ENCODE results near the gene VMP1.
"Not testable (repeated sequence)": the region's sequence is repeated elsewhere in the genome, so short reads cannot be mapped to it uniquely, and the experiment has no call there.

VMP1 gene

DNA sequence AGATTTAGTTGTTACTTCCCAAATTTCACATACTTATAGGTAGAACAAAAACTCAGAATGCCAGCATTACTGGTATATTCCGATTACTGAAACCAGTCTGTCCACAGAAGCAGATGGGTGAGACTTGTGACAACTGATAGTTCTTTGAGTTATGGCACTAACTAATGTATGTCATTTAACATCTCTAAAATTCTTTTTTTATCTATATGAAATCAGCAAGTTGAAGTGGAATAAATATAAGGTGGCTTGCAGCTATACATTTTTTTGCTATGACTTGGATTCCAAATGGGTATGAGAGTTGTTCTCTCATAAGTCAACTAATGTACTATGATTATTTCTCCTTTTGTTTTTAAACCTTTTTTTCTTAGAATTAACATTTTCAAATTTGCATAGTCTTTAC is 69.1 kb downstream of the VMP1 start:
- in situ Hi-C loops (cut with MboI; ENCODE audit: low sequenced_read_pairs), result no loop called here

DNA sequence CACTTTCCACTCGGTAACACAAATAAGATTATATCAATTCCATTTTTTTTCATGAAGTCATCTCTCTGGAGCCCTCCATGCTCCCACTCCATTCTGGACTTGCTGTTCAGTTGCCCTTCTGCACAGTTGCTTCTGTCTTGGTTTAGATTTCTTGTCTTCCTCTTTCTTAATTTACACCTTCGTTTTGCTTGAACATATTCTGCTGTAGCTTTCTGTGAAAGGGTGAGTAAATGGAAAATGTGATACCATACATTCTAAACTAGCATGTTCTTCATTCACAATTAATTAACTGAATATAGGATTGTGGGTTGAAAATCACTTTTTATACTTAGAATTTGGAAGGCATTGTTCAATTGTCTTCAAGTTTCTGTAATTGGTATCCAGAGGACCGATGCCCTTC is 69.6 kb downstream of the VMP1 start:
- in situ Hi-C loops (cut with MboI; ENCODE audit: low sequenced_read_pairs), result no loop called here

DNA sequence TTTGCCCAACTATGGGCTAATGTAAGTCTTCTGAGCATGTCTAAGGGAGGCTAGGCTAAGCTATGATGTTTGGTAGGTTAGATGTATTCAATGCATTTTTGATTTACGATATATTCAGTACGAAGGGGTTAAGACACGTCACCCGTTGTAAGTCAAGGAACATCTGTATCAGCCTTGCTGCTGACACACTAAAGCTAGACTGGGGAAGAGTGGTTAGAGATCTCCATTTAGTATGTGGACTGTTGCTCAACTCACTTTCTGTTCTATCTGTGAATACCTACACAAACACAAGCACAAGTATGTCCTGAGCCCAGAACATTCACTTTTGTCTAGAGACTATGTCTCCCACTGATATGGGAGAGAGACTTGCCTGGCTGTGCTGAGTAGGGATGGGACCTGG is 71.5 kb downstream of the VMP1 start:
- in situ Hi-C loops (cut with MboI; ENCODE audit: low sequenced_read_pairs), result no loop called here

DNA sequence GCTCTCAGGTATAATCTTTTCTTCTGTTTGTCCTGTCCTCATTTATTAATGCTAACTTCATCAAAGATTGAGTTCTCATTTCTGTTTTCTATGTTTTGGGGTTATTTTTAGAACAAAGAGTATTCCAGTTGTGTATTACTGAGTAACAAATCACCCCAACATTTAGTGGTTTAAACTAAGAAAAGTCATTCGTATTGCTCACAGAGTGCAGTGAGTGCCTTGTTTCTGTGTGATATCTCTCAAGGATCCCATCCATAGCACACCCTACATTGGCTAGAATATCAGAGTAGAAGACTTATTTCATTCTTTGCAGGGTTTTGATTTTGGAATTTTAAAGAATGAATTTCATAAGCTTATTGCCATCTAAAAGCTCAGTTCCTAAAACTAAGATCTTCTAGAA is 72.1 kb downstream of the VMP1 start:
- in situ Hi-C loops (cut with MboI; ENCODE audit: low sequenced_read_pairs), result no loop called here

DNA sequence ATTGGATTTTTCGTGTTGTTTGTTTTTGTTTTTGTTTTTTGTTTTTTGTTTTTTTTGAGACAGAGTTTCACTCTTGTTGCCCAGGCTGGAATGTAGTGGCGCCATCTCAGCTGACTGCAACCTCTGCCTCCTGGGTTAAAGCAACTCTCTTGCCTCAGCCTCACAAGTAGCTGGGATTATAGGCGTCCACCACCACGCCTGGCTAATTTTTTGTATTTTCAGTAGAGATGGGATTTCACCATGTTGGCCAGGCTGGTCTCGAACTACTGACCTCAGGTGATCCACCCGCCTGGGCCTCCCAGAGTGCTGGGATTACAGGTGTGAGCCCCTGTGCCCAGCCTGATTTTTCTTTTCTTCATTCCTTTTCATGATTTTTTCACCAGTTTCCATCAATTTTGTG is 73.1 kb downstream of the VMP1 start:
- in situ Hi-C loops (cut with MboI; ENCODE audit: low sequenced_read_pairs), result not testable (repeated sequence)

DNA sequence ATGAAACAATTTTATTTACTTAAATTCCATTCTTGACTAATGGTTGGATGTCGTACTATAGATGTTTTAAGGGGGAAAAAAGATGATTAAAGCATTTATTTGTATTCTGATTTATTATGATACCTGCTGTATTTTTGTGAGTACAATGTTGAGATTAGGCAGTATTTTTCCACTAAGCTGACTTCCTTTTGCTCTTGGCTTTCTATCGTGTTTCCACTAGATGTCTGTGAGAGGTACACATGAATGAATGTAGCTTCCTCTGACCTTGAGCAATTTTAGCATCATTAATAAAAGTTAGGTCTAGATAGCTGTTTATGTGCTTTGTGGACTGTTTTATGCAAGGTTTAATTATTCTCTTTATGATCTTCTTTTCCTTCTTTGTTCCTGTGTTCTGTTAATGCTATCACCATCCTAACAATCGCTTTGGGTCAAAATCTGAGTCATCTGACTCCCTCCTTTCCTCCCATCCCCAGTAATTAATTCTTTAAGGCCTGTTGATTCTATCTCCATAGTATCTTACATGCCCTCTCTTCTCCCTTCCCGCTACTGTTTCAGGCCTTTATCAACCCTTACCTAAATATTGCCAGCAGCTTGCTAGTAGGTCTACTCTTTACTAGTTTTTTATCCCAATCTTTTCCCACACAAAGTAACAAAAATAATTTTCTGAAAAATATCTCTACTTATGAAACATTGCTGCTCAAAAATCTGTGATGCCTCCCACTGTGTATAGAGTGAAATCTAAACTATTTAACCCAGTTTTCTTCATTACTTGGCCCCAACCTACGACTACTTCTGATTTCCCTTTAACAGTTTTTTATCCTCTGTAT is 76.0 kb downstream of the VMP1 start:
- in situ Hi-C loops (cut with MboI; ENCODE audit: low sequenced_read_pairs), result no loop called here

DNA sequence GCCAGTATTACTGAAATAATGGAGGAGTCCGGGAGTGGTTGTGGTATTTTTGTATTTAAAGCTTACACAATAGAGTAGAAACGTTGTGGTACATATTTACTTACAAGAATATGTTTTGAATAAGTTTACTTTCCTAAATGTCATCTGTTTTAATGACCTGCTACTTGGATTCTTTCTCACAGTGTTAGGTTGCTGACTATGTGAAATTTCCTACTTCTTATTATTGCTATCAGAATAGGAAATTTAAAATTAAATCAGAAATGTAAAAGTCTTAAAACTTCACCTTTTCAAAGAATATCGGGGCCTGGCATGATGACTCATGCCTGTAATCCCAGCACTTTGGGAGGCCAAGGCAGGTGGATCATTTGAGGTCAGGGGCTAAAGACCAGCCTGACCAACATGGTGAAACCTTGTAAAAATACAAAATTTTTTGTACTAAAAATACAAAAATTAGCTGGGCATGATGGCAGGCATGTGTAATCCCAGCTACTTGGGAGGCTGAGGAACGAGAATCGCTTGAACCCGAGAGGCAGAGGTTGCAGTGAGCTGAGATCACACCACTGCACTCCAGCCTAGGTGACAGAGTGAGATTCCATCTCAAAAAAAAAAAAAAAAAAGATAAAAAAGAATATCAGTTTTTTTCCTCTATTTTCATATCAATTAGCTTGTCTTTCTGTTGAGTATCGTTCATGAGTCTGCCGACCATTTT is 77.8 kb downstream of the VMP1 start:
- in situ Hi-C loops (cut with MboI; ENCODE audit: low sequenced_read_pairs), result no loop called here

DNA sequence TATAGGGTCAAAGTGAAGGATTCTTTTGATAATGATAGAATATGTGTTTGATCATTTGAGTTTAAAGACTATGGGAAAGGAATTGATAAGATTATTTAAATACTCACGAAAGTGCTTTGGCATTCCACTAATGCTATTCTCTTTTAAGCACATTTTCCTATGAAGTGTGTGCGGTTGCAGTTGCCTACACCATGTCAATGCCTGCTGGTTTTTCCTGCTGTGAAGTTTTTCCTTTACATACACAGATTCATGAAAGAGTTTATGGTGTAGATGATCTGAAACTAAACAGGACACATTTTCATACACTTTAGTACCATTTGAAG is 78.7 kb downstream of the VMP1 start:
- in situ Hi-C loops (cut with MboI; ENCODE audit: low sequenced_read_pairs), result no loop called here

DNA sequence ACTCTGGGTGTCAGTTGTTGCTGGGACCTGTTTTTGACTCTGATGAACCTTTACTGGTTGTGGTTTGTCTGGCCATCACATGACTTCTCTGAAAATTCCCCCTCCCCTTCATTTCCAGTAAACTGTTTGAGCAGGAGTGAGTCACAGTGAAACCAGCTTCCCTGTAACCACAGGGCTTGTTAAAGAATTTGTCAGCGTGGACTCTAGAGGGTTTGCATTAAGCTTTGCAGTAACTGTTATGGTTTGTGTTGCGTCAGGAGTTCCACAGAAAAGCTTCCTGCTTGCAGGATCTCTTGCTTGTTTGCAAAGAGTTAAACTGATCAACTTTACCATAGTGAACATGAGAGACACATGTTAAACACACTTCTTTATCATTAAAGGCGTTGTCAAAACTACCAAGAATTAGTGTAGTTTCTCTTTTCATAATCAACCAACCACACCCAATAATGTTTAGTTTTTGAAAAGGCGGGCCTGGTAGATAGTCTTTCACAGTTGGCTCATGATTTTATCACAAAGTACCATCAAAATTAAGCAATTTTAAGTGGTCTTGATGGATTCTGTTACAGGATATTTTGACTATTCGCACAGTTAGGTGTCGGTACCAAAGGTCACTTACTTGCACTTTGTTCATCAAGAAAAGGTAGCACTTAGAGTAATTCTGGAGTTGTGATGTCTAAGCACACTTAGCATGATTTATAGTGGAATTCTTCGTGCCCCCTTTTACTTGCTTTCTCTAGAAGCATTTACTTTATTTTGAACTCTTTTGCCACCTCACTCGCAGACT is 79.3 kb downstream of the VMP1 start:
- in situ Hi-C loops (cut with MboI; ENCODE audit: low sequenced_read_pairs), result no loop called here

DNA sequence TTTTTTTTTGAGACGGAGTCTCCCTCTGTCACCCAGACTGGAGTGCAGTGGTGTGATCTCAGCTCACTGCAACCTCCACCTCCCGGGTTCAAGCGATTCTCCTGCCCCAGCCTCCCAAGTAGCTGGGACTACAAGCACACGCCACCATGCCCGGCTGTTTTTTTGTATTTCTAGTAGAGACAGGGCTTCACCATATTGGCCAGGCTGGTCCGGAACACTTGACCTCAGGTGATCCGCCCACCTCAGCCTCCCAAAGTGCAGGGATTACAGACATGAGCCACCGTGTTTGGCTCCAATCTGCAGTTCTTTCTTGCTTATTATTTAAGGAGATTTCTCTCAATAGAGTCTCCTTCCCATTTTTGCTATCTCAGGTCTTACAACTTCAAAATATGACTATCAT is 82.4 kb downstream of the VMP1 start:
- in situ Hi-C loops (cut with MboI; ENCODE audit: low sequenced_read_pairs), result not testable (repeated sequence)

DNA sequence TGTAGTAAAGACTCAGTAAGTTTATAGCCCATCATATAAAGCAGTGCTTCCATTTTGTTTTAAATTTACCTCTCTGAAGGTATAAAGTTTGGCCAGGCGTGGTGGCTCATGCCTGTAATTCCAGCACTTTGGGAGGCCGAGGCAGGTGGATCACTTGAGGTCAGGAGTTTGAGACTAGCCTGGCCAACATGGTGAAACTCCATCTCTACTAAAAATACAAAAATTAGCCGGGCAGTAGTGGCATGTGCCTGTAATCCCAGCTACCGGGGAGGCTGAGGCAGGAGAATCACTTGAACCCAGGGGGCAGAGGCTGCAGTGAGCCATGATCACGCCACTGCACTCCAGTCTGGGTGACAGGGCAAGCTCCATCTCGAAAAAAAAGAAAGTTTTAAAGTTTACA is 83.0 kb downstream of the VMP1 start:
- in situ Hi-C loops (cut with MboI; ENCODE audit: low sequenced_read_pairs), result not testable (repeated sequence)

DNA sequence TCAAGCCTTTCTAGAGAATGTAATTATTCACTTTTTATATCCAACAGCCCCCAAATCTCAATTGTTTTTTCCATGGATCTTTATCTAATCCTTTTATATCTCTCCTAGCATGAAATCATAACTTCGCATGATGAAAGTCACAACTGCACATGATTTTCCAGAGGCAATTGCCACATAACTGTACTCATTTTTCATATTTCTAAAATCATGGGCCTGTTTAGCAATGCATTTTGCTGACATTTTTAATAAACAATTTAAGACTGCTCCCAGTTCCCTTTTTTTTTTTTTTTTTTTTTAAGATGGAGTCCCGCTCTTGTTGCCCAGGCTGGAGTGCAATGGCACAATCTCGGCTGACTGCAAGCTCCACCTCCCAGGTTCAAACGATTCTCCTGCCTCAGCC is 83.5 kb downstream of the VMP1 start:
- in situ Hi-C loops (cut with MboI; ENCODE audit: low sequenced_read_pairs), result no loop called here

DNA sequence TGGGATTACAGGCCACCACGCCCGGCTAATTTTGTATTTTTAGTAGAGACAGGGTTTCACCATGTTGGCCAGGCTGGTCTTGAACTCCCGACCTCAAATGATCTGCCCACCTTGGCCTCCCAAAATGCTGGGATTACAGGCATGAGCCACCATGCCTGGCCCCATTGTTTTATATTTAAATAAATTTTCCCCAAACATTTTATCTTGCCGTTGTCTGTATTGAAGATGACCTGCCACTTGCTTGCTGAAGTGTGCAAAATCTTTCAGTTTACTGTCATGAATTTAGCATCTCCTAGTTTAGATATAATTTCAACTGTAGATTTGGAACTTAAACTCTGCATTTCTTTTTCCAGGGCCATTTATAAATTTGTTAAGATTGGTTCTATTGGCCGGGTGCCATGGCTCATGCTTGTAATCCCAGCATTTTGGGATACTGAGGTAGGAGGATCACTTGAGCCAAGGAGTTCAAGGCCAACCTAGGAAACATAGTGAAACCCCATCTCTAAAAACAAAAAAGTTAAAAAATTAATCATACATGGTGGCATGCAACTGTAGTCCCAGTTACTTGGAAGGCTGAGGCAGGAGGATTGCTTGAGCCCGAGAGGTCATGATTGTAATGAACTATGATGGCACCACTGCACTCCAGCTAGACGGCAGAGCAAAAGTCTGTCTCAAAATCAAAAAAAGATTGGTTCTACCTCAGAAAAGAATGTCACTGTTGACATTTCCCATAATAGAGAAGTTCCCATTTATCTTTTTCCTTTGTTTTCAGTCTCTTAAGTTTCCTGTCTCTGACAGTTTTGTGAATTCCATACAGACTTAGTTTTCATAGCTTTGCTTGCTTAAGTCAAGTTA is 84.4 kb downstream of the VMP1 start:
- in situ Hi-C loops (cut with MboI; ENCODE audit: low sequenced_read_pairs), result no loop called here

DNA sequence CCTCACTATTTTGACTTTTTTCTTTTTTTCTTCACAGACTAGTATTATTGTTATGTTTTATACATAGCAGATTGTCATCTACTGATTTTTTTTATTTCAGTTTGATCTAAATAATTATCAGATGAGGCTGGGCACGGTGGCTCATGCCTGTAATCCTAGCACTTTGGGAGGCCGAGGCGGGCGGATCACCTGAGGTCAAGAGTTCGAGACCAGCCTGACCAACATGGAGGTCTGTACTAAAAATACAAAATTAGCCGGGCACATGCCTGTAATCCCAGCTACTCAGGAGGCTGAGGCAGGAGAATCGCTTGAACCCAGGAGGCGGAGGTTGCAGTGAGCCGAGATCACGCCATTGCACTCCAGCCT is 85.0 kb downstream of the VMP1 start:
- in situ Hi-C loops (cut with MboI; ENCODE audit: low sequenced_read_pairs), result not testable (repeated sequence)

DNA sequence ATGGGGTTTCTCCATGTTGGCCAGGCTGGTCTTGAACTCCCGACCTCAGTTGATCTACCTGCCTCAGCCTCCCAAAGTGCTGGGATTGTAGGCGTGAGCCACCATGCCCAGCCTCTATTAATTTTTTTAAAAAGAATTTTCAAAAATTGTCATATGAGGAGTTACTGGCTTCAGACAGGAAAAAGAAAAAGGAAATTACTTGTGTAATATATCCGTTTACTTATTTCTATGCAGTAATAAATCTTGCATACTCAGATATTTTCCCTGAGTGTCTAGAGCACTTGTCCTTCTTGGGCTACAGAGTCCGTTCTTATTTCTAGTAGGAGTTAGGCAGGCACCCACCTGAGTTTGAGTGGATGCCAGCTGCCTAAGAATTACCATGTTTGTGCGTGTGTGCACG is 85.8 kb downstream of the VMP1 start:
- in situ Hi-C loops (cut with MboI; ENCODE audit: low sequenced_read_pairs), result no loop called here

DNA sequence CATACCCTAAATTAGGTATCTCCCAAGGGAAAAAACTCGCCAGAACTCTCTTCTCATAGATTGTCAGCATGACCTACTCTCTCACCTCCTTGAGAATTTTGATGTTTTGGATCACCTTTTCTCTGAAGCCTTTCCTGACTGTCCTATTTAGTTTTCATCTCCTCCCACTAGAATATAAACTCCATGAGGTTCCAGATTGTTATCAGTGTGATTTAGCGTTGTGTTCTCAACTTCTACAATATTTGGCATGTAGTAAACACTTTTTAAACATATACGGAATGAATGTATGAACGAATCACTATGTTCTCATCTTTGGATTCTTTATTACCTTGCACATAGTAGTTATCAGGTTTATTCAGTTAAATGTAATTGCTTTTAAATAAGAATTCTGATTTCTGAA is 88.7 kb downstream of the VMP1 start:
- in situ Hi-C loops (cut with MboI; ENCODE audit: low sequenced_read_pairs), result no loop called here

DNA sequence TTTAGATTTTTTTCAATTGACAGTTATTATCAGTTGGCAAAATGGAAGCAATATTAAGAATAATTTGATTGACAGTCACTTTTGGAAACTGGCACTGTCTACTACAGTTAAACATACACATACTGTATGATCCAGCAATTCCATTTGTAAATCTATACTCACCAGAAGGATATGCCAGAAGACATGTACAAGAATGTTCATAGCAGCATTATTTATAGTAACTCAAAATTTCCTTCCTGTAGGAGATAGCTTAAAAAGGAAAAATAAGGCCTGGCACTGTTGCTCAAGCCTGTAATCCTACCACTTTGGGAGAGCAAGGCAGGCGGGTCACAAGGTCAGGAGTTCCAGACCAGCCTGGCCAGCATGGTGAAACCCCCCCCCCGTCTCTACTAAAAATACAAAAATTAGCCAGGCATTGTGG is 89.3 kb downstream of the VMP1 start:
- in situ Hi-C loops (cut with MboI; ENCODE audit: low sequenced_read_pairs), result no loop called here

DNA sequence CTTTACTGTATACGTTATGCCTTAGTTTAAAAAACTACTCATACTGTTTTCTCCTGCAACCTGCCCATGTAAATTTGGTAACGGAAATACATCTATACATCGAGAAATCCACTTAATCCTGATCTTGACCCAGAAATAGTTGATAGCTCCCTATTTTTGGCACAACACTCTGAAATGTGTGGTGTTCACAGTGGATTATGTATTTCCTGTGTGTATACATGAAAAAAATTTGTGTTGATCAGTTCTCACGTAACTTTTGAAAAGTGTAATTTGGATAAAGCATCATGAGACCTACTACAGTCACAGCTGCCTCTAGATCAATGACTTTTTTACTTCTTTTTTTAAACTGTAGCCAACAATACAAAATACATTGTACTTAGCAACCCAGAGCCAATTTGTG is 90.7 kb downstream of the VMP1 start:
- in situ Hi-C loops (cut with MboI; ENCODE audit: low sequenced_read_pairs), result no loop called here

DNA sequence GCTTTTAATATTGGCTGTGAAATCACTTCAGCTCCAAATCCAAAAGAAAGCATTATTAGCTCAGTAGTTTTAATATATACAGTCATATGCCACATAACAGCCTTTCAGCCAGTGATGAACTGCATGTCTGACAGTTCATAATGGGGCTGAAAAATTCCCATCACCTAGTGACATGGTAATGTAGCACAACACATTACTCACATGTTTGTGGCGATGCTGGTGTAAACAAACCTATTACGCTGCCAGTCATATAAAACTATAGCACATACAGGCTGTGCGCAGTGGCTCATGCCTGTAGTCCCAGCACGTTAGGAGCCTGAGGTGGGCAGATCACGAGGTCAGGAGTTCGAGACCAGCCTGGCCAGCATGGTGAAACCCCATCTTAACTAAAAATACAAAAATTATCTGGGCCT is 93.1 kb downstream of the VMP1 start:
- in situ Hi-C loops (cut with MboI; ENCODE audit: low sequenced_read_pairs), result no loop called here

DNA sequence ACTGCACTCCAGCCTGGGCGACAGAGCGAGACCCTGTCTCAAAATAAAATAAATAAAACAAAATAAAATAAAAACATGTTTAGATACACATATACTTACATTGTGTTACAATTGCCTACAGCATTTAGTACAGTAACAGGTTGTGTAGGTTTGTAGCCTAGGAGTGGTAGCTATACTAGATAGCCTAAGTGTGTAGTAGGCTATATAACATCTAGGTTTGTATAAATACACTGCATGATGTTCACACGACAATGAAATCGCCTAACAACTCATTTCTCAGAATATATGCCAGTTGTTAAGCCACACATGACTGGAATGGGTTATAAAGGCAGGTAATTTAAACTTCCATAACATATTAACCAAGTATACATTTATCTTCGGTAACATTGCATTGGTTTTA is 94.7 kb downstream of the VMP1 start:
- in situ Hi-C loops (cut with MboI; ENCODE audit: low sequenced_read_pairs), result no loop called here

DNA sequence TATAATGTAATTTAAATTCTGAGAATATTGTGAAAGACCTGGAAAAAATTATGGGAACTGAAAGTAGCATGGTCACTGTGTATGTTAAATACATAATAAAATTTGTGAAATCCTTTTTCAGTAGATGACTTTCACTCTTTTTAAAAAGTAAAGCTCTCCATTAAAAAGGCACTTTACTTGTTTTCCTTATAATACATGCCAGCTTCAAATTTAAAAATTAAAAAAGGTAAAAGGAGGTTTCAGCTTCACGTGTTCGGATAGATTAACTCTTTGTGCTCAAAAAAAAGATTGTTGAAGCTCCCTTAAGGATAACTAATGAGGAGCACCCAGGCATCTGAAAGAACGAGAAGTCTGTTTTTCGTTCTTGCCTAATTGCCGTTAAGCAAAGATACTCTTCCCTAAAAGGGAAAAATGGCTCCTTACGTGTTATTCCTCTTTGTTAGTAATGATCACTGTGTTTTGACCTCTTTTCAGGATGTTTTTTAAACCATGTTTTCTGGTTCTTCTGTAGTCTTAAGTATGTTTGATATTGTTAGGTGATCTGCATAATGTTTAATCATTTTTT is 97.5 kb downstream of the VMP1 start:
- in situ Hi-C loops (cut with MboI; ENCODE audit: low sequenced_read_pairs), result no loop called here
